ENCODE measurements around the gene FJX1. TPM values are rescaled to one million over a fixed set of nuclear protein-coding genes. Genes with fewer than 3 reads are reported as not detected.
"Not testable (repeated sequence)": the region's sequence is repeated elsewhere in the genome, so short reads cannot be mapped to it uniquely, and the experiment has no call there.

FJX1 gene
- total RNA-seq, 1 experiment from 2014 or later, result 24.2 TPM

GRCh38 chr11:35664977-35665441 is 46.7 kb downstream of the FJX1 start:
- no peak for DNase-seq (ENCODE audit: low read depth)

- DNase-seq (ENCODE audit: low read depth), result no peak
Observed at GRCh38 chr11:35667257-35667656, 49.0 kb downstream of the FJX1 start.

- not testable (repeated sequence) for DNase-seq (ENCODE audit: low read depth)
Observed at GRCh38 chr11:35668350-35668749, 50.1 kb downstream of the FJX1 start.

Other genes with a start within 250 kb of the FJX1 start
- gene SLC1A2, start 198.9 kb upstream of the FJX1 start, total RNA-seq (2014; rRNA removed; shearing (Covaris generic)), result 0.03 and 0.17 TPM in 2 replicates
- 0.17 and 0.33 TPM in 2 replicates for gene PAMR1, start 92.8 kb upstream of the FJX1 start, total RNA-seq (2014; rRNA removed; shearing (Covaris generic))
- gene TRIM44, start 44.3 kb downstream of the FJX1 start, total RNA-seq (2014; rRNA removed; shearing (Covaris generic)), result 13.2 and 28.9 TPM in 2 replicates